GM12872 (cell line): Measurements from ENCODE around the gene CDK5RAP2.

Source experiments
- TF ChIP-seq, protein P1 (sequence below): IDR thresholded peaks from 3 replicates; pipeline ENCODE4 v1.5.1; 2011; ENCODE audit warnings: low read depth, mild to moderate bottlenecking, low read length, moderate library complexity; ENCODE audit not compliant: insufficient read depth

Gene CDK5RAP2

DNA sequence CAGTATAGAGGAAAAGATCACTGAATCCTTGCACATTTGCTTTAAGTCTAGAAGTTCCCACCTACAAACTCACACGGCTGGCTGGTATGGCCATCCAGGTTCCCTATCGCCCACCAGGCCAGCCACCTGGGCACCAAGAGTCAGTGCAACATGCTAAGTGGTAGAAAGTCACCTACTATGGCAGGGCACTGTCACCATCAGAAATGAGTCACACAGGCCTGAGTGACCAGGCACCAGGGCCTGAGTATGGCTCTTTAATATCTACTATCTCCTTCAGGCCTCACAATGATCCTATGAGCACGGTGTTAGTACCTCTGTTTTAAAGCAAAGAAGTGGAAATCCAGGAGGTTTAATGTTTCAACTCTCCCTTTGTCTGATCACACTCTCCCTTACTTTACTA, 156.2 kb downstream of the CDK5RAP2 start:
- TF ChIP-seq, protein P1, sequence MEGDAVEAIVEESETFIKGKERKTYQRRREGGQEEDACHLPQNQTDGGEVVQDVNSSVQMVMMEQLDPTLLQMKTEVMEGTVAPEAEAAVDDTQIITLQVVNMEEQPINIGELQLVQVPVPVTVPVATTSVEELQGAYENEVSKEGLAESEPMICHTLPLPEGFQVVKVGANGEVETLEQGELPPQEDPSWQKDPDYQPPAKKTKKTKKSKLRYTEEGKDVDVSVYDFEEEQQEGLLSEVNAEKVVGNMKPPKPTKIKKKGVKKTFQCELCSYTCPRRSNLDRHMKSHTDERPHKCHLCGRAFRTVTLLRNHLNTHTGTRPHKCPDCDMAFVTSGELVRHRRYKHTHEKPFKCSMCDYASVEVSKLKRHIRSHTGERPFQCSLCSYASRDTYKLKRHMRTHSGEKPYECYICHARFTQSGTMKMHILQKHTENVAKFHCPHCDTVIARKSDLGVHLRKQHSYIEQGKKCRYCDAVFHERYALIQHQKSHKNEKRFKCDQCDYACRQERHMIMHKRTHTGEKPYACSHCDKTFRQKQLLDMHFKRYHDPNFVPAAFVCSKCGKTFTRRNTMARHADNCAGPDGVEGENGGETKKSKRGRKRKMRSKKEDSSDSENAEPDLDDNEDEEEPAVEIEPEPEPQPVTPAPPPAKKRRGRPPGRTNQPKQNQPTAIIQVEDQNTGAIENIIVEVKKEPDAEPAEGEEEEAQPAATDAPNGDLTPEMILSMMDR: no peak

GRCh38 chr9:120421977-120422376, 158.0 kb downstream of the CDK5RAP2 start:
- TF ChIP-seq, protein P1: no peak

- TF ChIP-seq, protein P1: no peak
Observed at GRCh38 chr9:120418315-120418714, 161.7 kb downstream of the CDK5RAP2 start.

DNA sequence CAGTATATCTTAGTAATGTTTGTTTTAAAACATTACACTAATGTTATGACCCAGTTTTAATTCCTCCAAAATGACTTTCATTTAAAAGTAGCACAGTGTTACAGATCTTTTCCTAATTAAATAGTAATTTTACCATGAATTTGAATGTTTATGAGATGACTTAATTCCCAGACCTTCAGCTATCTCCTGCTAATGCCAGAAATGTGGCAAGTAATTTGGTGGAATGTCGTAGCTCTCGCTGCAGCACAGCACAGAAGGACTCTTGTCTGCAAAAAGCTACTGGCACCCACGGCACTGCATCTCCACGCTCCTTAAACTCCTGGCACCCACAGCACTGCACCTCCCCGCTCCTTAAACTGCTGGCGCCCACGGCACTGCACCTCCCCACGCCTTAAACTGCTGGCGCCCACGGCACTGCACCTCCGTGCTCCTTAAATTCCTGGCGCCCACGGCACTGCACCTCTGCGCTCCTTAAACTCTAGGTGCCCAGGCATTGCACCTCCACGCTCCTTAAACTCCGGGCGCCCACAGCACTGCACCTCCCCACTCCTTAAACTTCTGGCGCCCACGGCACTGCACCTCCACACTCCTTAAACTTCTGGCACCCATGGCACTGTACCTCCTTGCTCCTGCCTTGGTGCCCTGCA, 163.1 kb downstream of the CDK5RAP2 start:
- TF ChIP-seq, protein P1: no peak

DNA sequence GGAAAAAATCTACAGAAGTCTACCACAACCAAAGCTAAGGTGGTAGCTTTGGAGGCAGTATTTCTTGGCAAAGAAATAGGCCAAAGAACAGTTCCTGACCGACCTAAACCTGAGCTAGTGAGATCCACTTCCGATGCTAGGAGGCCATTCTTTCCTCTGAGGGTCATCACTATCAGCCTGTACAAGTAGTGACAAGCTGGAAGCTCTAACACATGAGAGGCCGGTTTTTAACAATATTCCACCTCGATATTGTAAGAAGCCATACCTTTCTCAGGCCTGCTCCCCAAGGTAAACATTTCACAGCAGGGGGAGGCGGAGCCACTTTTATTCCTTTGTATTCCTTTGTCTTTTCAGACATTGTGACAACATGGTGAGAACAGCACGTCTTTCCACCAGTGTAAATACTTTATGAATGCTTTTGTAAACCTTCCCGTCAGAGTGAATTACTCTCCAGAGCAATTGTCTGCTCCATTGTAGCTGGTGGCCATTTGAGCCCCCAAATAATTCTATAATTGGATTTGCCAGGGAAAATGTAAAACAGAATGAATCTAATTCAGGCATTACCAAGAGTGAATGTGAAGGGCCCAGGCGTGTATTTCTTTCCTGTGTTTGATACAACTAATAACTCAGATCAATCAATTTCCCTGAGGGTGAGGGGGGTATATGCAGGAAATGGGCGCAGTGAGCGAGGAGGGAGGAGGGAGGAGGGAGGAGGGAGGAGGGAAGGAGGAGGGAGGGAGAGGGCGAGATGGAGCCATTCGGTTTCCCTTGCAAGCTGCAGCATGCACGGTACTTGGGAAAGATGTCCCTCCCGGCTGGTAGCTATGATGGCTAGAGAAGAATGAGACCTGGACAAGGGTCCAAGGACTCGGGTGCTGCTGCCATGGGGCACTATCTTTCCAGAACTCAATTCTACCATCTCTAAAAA, 166.6 kb downstream of the CDK5RAP2 start:
- TF ChIP-seq, protein P1: no peak

GRCh38 chr9:120412425-120412951, 167.5 kb downstream of the CDK5RAP2 start:
- TF ChIP-seq, protein P1: no peak

DNA sequence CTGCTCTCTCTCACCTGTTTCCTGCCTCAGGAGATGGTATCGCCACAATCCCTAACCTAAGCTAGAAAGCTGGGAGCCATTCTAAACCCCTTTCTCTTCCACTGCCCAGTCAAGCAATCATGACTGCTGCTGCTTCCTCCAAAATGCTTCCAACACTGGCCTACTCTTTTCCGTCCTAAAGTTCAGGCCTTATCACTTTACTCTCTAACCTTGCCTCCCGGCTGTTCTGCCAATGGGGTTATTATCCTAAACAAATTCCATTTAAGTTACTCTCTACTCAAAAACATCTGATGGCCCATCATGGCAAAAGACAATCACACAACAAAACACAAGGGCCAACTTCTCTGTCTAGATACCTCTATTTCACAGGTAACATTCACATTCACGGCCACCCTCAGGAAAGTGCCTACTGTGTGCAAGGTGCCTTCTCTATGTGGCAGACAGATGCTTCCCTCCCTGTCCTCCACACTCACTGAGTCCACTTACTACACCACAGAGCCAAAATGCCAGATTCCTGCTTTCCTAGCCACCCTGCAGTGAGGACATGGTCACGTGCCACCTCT, 168.0 kb downstream of the CDK5RAP2 start:
- TF ChIP-seq, protein P1: no peak
